Immature natural killer cell (primary cell): Measurements from ENCODE around the gene DGCR2. TPM values are rescaled to one million over a fixed set of nuclear protein-coding genes. Genes with fewer than 3 reads are reported as not detected.
"Not testable (repeated sequence)": the region's sequence is repeated elsewhere in the genome, so short reads cannot be mapped to it uniquely, and the experiment has no call there.

Source experiments
- DNase-seq, 3 donors: peaks; one replicate each; pipeline ENCODE4 v3.0.0; 2022; ENCODE audit warnings: mixed read lengths in 1 of 3
- H3K27ac Mint-ChIP-seq, 6 donors: one replicate each; pipeline ENCODE4 v1.8.0; 2020; ENCODE audit warnings: mixed read lengths in 6 of 6, mild to moderate bottlenecking in 5 of 6, inconsistent platforms in 4 of 6, moderate library complexity in 3 of 6
- H3K27me3 Mint-ChIP-seq, 3 donors: one replicate each; pipeline ENCODE4 v1.8.0; 2020 to 2021; ENCODE audit warnings: low read depth in 3 of 3, mild to moderate bottlenecking in 3 of 3, mixed read lengths in 3 of 3, moderate library complexity in 3 of 3, inconsistent platforms in 1 of 3
- H3K36me3 Mint-ChIP-seq, 3 donors: one replicate each; pipeline ENCODE4 v1.8.0; 2020; ENCODE audit warnings: mixed read lengths in 3 of 3, inconsistent platforms in 2 of 3, mild to moderate bottlenecking in 2 of 3
- H3K4me1 Mint-ChIP-seq, 2 donors: one replicate each; pipeline ENCODE4 v1.8.0; 2020; ENCODE audit warnings: inconsistent platforms in 2 of 2, mild to moderate bottlenecking in 2 of 2, mixed read lengths in 2 of 2, moderate library complexity in 1 of 2
- H3K4me3 Mint-ChIP-seq, 5 donors: one replicate each; pipeline ENCODE4 v1.8.0; 2020; ENCODE audit warnings: mild to moderate bottlenecking in 5 of 5, mixed read lengths in 5 of 5, inconsistent platforms in 3 of 5, moderate library complexity in 3 of 5
- H3K9me3 Mint-ChIP-seq, 6 donors: one replicate each; pipeline ENCODE4 v1.8.0; 2020; ENCODE audit warnings: mild to moderate bottlenecking in 6 of 6, mixed read lengths in 6 of 6, inconsistent platforms in 4 of 6, moderate library complexity in 3 of 6
- polyA plus RNA-seq, 3 donors: library from polyadenylated mRNA; unstranded; fragments of 300-500 nt; fragmentation: Illumina TruSeq; gene quantifications; one replicate each; pipeline ENCODE4 v1.2.3, GENCODE V29; 2021

DGCR2 gene
- polyA plus RNA-seq, 3 donors from 2014 or later: 19.4 to 51.7 (median 31.6) TPM

DNA sequence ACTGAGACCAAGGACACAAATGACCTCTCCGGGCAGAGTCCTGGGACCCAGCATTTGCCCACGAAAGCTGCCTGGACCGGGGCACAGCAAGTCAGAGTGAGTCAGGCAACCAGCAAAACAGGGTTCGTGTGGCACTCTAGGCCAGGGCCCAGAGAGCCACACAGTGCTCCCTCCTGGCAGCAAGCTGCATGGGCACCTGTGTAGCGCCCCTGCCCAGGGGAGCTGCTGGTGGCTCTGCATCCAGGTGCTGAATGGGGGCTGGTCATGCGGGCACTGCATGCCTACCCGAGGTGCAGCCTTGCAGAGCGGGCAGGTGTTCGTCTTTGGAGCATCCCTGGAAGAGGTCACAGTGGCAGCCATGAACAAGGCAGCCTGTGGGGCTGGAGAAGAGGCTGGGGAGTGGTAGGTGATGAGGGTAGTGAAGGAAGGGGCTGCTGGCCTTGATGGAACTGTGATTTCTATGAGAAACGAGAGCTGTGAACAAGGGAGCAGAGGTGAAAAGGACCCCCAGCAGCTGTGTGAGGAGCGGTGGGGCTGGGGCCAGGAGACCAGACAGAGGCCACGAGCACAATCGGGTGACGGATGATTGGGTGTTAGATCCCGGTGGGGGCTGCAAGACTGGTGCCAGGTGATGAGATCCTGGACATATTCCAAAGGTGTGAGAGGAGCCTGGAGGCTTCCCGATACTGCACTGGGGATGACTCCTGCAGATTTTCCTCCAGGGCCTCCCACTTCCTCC lies 63.3 kb downstream of the DGCR2 start:
- DNase-seq: no peak
- Mint-ChIP-seq H3K4me1 (peaks cover 3 to 15% of the 10 kb centered on the region in 2 donors), H3K9me3 (no peaks in the 10 kb centered on the region), H3K27ac (peak overlapping the region in 4 of 6 donors; percentile 7 to 77 (median 58)), H3K27me3 (peaks cover 0 to 3% (median 0%) of the 10 kb centered on the region in 3 donors), H3K4me3 (no peak overlapping the region), H3K36me3 (peaks cover 9 to 20% (median 10%) of the 10 kb centered on the region in 3 donors)

DNA sequence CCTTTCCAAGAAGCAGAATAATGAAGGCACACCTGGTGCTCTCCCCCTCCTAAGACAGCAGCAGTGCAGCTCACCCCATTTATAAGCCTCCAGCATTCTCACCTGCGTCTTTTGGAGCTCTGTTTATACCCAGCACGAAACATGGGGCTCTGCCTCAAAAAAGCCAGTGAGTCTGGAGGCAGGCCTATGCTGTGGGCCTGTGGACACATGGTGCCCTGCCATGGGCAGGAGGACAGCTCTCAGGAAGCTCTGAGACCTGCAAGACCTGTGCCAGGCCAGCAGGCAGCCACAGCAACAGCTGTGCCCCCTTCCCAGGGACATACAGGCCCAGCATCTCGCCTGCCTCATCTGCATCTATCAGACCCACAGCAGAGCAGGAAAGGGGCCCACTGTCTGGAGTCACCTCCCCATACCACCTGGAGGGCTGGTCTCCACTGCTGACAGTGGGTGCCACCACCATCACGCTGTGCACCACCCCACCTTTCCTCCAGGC lies 64.2 kb downstream of the DGCR2 start:
- no peak for DNase-seq
- Mint-ChIP-seq H3K36me3 (peaks cover 9 to 20% (median 10%) of the 10 kb centered on the region in 3 donors), H3K9me3 (no peaks in the 10 kb centered on the region), H3K4me3 (no peak overlapping the region), H3K27me3 (peaks cover 0 to 3% (median 0%) of the 10 kb centered on the region in 3 donors), H3K27ac (peak overlapping the region in 2 of 6 donors; percentile 7 to 28), H3K4me1 (peaks cover 7 to 24% of the 10 kb centered on the region in 2 donors)

DNA sequence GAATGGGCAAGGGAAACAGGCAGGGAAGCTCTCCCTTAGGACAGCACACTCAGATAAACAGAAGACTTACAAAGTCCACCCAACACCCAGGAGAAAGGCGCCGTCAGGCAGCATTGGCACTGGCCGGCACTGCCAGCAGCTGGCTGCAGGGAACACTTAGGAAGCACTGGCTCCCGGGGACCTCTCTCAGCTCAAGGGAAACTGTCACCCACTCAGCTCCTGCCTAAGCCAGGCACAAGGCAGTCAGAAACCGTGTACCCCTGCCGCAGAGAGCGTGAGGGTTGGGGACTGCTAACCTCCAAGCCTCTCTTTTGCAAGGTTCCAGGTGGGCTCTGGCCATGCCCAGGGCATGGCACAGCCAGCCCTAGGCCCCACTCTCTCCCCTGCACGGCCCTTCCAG lies 64.7 kb downstream of the DGCR2 start:
- Mint-ChIP-seq H3K36me3 (peaks cover 9 to 23% (median 10%) of the 10 kb centered on the region in 3 donors), H3K9me3 (no peaks in the 10 kb centered on the region), H3K27me3 (peaks cover 0 to 3% (median 0%) of the 10 kb centered on the region in 3 donors), H3K4me1 (peaks cover 7 to 28% of the 10 kb centered on the region in 2 donors), H3K4me3 (no peak overlapping the region), H3K27ac (no peak overlapping the region)
- no peak for DNase-seq

DNA sequence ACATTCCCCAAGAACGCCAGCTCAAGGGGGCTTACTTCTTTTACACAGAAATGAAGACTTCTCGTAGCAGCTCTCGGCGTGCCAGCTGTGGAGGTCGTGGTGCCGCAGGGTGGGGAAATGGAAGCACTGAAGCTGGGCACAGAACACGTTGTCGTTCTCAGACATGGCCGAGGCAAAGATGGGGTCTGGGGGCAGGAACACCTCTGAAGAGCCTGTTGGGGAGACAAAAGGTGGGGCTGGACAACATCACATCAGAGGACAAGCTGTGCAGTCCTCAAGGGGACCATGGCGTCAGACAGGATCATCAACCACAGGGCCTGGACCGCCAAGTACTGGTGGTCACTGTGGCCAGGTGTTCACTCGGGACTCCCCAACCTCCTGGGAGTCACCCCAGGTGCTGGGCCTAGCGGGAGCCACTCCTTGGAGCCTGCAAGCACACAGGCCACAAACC lies 65.2 kb downstream of the DGCR2 start:
- peaks cover 9 to 23% (median 10%) of the 10 kb centered on the region in 3 donors for H3K36me3 Mint-ChIP-seq
- peak overlapping the region in 3 of 6 donors; percentile 13 to 44 (median 30) for H3K27ac Mint-ChIP-seq
- peaks cover 7 to 28% of the 10 kb centered on the region in 2 donors for H3K4me1 Mint-ChIP-seq
- H3K9me3 Mint-ChIP-seq: no peaks in the 10 kb centered on the region
- no peak for DNase-seq
- no peak overlapping the region for H3K4me3 Mint-ChIP-seq
- H3K27me3 Mint-ChIP-seq: peaks cover 0 to 3% (median 0%) of the 10 kb centered on the region in 3 donors

DNA sequence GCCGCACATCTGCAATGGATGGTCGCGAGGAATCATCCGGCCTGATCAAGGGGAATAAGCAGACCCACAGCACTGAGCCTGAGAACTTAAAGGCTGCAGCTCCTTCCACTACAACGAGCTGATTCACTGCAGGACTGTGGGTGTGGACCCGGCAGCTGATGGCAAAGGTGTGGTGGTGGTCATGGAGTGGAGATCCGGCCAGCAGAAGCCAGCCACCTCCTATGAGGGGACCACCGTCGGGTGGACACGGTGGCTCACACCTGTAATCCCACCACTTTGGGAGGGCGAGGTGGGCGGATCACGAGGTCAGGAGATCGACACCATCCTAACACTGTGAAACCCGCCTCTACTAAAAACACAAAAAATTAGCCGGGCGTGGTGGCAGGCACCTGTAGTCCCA lies 66.4 kb downstream of the DGCR2 start:
- no peak for DNase-seq

DNA sequence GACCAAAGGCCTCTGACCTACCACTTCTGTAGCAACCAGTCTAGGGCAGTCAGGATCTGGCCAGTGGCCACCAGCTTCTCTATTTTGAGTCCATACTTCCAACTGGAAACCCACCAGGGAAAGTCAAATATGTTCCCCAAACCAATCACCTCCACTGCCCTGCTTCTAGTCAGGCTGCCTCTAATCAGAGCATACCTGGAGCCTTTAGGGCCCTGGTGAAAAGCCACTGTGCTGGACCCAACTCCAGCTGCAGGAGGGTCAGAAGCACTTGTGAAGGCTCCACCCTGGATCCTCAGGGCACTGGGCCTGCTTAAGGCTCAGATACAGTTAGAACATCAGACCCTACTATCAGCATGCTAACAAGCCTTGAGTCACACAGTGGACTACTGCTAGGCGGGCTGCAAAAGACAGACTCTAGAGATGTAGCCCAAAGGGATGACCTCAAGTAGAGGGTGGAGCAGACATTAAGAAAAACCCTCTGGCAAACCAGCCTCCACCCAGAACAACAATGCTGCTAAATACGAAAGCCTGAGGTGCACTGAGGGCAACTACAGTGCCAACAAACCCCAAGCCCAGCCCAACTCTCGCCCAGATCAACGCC lies 69.2 kb downstream of the DGCR2 start:
- Mint-ChIP-seq H3K27me3 (peaks cover 0 to 1% (median 0%) of the 10 kb centered on the region in 3 donors), H3K36me3 (peaks cover 16 to 28% (median 20%) of the 10 kb centered on the region in 3 donors), H3K4me1 (peaks cover 7 to 35% of the 10 kb centered on the region in 2 donors), H3K9me3 (no peaks in the 10 kb centered on the region), H3K4me3 (no peak overlapping the region), H3K27ac (peak overlapping the region in 1 of 6 donors; percentile 81)
- no peak for DNase-seq

More for the DNA sequence above, 66.4 kb downstream of the DGCR2 start:
- Mint-ChIP-seq H3K4me1 (peaks cover 7 to 35% of the 10 kb centered on the region in 2 donors), H3K36me3 (peaks cover 10 to 24% (median 14%) of the 10 kb centered on the region in 3 donors), H3K4me3 (no peak overlapping the region), H3K9me3 (no peaks in the 10 kb centered on the region), H3K27ac (peak overlapping the region in 2 of 6 donors; percentile 53 to 61), H3K27me3 (peaks cover 0 to 1% (median 0%) of the 10 kb centered on the region in 3 donors)

DNA sequence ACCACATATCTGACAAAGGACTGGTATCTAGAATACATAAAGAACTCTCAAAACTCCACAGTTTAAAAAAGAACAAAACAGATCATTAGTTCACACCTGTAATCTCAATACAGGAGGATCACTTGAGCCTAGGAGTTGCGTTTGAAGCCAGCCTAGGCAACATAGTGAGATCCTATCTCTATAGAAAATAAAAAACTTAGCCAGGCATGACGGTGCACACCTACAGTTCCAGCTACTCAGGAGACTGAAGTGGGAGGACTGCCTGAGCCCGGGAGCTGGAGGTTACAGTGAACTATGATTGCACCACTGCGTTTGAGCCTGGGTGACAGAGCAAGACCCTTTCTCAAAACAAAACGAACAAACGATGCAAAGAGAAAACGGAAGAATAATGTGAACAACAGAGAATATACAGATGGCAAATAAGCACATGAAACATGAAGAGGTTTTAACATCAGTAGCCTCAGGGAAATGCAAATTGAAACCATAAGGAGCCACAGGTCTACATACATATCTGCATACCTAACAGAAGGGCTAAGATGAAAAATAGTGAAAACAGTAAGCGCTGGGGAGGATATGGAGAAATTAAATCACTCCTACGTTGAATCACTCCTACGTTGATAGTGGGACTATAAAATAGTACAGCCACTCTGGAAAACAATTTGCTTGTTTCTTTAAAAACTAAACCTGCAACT lies 70.7 kb downstream of the DGCR2 start:
- Mint-ChIP-seq H3K27ac (peak overlapping the region in 2 of 6 donors; percentile 3 to 32), H3K9me3 (no peaks in the 10 kb centered on the region), H3K27me3 (peaks cover 0 to 1% (median 0%) of the 10 kb centered on the region in 3 donors), H3K4me1 (peaks cover 7 to 35% of the 10 kb centered on the region in 2 donors), H3K36me3 (peaks cover 21 to 27% (median 22%) of the 10 kb centered on the region in 3 donors), H3K4me3 (no peak overlapping the region)
- no peak for DNase-seq

DNA sequence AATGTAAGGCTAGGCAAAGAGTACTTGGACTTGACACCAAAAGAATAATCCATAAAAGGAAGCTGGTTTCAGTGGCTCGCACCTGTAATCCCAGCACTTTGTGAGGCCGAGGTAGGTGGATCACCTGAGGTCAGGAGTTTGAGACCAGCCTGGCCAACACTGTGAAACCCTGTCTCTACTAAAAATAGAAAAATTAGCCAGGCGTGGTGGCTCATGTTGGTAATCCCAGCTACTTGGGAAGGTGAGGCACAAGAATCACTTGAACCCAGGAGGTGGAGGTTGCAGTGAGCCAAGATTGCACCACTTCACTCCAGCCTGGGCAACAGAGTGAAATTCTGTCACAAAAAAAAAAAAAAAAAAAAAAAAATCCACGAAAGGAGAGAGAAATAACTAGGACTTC lies 71.4 kb downstream of the DGCR2 start:
- peaks cover 7 to 35% of the 10 kb centered on the region in 2 donors for H3K4me1 Mint-ChIP-seq
- H3K27ac Mint-ChIP-seq: peak overlapping the region in 1 of 6 donors; percentile 11
- not testable (repeated sequence) for DNase-seq, H3K4me3 Mint-ChIP-seq, H3K27me3 Mint-ChIP-seq, H3K9me3 Mint-ChIP-seq
- peaks cover 21 to 33% (median 22%) of the 10 kb centered on the region in 3 donors for H3K36me3 Mint-ChIP-seq

DNA sequence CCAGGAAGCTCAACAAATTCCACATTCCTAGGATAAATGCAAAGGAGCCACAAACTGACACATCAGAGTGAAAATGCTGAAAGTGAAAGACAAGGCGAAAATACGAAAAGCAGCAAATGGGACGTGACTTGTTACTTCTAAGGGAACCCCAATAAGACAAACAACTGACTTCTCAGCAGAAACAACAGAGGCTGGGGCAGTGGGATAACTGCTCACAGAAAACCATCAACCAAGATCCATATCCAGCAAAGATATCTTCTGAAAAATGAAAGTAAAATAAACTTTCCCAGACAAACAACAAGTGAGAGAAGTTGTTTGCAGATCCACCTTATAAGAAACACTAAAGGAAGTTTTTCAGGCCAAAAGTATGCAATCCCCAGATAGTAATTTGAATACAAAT lies 72.1 kb downstream of the DGCR2 start:
- Mint-ChIP-seq H3K4me1 (peaks cover 7 to 29% of the 10 kb centered on the region in 2 donors), H3K9me3 (no peaks in the 10 kb centered on the region), H3K4me3 (no peak overlapping the region), H3K36me3 (peaks cover 21 to 37% (median 21%) of the 10 kb centered on the region in 3 donors), H3K27me3 (no peaks in the 10 kb centered on the region), H3K27ac (peak overlapping the region in 3 of 6 donors; percentile 10 to 81 (median 57))
- DNase-seq: no peak

DNA sequence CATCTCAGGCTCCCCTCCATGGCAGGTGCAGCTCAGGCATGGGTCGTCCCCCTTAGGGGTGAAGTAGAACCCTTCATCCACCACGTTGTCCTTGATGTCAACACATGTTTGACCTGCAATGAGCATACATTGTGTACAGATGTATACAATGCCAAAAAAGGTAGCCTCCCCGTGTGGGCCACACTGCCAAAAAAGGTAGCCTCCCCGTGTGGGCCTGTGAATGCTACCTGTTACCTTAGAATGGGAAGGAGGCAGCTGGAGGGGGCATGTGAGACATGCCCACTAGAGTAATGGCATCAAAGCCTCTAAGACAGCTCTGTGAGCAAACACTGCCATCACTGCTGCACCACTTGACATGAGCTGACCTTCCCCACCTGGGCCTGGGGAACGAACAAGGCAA lies 73.7 kb downstream of the DGCR2 start:
- Mint-ChIP-seq H3K4me3 (no peak overlapping the region), H3K27ac (peak overlapping the region in 1 of 6 donors; percentile 34), H3K36me3 (peaks cover 16 to 39% (median 27%) of the 10 kb centered on the region in 3 donors), H3K9me3 (no peaks in the 10 kb centered on the region), H3K27me3 (peaks cover 0 to 2% (median 0%) of the 10 kb centered on the region in 3 donors), H3K4me1 (peaks cover 3 to 16% of the 10 kb centered on the region in 2 donors)
- no peak for DNase-seq

DNA sequence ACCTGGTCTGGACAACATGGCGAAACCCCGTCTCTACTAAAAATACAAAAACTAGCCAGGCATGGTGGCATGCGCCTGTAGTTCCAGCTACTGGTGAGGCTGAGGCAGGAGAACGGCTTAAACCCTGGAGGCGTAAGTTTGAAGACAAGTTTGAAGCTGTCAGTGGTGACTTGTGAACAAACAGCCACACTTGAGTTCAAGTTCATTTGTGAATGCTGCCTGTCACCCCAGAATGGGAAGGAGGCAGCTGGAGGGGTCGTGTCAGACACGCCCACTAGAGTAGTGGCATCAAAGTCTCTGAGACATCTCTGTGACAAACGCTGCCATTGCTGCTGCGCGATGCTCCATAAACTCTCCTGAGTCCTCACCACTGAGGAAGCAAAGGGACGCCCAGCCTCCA lies 74.2 kb downstream of the DGCR2 start:
- peaks cover 16 to 43% (median 27%) of the 10 kb centered on the region in 3 donors for H3K36me3 Mint-ChIP-seq
- no peak for DNase-seq

DNA sequence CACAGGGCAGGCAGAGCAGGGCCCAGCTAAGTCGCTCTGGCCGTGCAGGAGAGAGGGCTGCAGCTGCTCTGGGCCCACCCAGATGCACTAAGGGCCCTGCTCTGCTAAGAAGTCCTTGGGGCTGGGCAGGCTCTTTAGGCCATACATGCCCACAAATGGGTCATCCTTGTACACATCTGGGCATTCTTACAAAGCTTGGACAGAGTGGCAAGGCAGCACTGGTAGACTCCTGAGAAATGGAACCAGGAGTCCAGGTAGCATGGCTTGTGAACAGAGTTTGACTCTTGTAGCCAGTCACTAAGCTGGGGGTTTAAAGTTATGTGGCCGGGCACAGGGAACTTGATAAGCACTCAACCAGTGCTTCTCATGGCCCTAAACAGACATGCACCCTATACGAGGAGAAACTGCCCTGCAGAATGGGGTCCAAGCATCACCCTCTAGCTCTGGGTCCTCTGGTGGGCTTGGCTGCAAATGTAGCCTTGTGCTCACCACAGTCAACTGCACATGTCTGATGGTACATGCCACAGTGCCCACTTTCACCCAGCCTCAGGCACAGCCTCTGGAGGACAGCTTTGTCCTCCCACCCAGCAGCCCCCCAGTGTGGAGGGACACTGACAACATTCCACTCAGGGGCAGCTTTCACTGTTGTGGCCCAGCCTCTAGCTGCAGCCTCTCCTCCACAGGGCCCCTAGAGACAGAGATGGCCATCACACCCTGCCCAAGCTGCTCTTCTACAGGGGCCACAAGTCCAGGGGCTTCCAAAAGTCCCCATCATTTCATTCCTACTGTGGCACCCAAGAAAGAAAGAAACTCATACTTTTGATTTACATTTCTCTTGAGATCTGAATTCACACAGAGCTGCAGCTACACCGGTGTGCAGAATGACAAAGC lies 75.2 kb downstream of the DGCR2 start:
- H3K4me1 Mint-ChIP-seq: peaks cover 0 to 7% of the 10 kb centered on the region in 2 donors
- no peak for DNase-seq
- no peak overlapping the region for H3K4me3 Mint-ChIP-seq
- H3K27me3 Mint-ChIP-seq: peaks cover 0 to 4% (median 0%) of the 10 kb centered on the region in 3 donors
- no peak overlapping the region for H3K27ac Mint-ChIP-seq
- H3K36me3 Mint-ChIP-seq: peaks cover 16 to 41% (median 27%) of the 10 kb centered on the region in 3 donors
- H3K9me3 Mint-ChIP-seq: no peaks in the 10 kb centered on the region

More for the DNA sequence above, 74.2 kb downstream of the DGCR2 start:
- no peaks in the 10 kb centered on the region for H3K9me3 Mint-ChIP-seq
- H3K4me3 Mint-ChIP-seq: no peak overlapping the region
- H3K4me1 Mint-ChIP-seq: peaks cover 0 to 10% of the 10 kb centered on the region in 2 donors
- H3K27ac Mint-ChIP-seq: no peak overlapping the region
- peaks cover 0 to 4% (median 0%) of the 10 kb centered on the region in 3 donors for H3K27me3 Mint-ChIP-seq
